NCI-H2107 treated with DMSO at 0.1 percent for 48 hours (cell line): ENCODE results near the gene VN1R5.
"Not testable (repeated sequence)": the region's sequence is repeated elsewhere in the genome, so short reads cannot be mapped to it uniquely, and the experiment has no call there.

Experiments
- DNase-seq: peaks from one replicate; lab custom pipeline; 2025; ENCODE audit not compliant: unreplicated experiment; lab: John Stamatoyannopoulos, UW

Gene VN1R5

DNA sequence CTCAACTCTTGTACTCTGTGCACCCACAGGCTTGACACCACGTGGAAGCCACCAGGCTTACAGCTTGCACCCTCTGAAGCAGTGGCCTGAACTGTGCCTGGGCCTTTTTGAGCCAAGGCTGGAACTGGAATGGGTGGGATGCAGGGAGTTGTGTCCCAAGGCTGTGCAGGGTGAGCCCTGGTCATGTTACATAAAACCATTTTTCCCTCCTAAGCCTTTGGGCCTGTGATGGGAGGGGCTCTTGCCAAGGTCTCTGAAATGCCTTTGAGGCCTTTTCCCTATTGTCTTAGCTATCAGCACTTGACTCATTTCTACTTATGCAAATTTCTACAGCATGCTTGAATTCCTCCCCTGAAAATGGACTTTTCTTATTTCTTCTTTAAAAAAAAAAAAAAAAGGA lies 14.1 kb downstream of the VN1R5 start:
- no peak for DNase-seq

DNA sequence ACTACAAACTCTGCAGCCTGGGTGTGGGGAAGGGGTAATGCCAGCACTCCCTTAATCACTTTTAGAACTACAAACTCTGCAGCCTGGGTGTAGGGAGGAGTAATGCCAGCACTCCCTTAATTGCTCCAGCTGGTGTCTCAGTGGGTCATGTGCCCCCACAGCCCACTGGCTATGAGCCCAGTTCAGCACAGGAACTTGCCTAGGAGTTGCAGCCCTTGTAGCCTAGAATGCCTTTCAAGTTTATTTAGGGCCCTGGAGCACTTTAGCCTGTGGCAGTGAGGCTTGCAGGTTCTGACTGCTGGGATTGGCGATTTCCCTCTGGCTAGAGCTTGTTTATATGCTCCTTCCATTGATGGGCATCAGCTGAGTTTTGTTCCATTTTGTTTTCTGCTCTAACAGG lies 17.1 kb downstream of the VN1R5 start:
- DNase-seq, result no peak

DNA sequence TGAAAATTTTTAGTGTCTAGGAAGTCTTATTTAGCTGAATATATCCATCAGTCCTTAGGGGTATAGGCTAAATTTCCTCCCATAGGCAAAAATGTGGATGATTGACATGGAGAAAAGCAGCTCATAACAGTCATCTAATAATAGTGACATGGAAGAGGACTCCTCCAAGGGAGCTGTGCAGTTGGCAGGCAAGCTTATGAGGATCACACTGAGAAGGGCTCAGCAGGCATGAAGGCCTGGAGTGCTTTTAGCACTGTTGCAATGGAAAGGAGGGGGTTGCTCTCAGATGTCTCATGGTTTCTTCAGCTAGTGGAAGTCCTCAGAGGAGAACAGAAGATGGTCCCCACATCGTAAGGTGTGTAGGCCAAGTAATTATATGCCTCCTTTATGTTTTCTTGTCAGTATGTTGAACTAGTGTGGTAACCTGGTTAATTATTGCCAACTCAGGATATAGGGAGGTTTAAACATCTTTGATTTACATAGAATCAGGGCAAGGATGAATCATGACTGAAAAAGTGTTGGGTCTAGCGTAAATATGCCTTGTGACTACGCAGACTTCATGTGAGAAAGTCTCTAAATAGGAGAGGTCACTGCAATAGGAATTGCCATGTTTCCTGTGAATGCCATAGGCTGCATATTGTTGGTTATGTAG lies 18.9 kb downstream of the VN1R5 start:
- DNase-seq, result no peak

DNA sequence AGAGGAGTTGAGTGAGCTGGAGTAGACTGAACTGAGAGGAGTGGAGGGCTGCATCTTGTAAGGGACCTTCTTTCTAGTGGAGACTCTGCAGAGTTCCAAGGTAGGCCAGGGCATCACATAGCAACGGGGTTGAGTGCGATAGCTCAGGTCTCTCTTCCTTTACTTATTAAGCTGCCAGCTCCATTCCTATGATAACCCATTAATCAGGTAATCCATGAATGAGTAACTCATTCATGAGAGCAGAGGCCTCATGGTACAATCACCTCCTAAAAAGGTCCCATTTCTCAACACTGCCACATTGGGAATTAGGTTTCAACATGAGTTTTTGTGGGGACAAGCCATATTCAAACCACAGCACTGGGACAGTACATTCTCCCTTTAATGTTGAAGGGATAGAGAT lies 21.3 kb downstream of the VN1R5 start:
- no peak for DNase-seq

DNA sequence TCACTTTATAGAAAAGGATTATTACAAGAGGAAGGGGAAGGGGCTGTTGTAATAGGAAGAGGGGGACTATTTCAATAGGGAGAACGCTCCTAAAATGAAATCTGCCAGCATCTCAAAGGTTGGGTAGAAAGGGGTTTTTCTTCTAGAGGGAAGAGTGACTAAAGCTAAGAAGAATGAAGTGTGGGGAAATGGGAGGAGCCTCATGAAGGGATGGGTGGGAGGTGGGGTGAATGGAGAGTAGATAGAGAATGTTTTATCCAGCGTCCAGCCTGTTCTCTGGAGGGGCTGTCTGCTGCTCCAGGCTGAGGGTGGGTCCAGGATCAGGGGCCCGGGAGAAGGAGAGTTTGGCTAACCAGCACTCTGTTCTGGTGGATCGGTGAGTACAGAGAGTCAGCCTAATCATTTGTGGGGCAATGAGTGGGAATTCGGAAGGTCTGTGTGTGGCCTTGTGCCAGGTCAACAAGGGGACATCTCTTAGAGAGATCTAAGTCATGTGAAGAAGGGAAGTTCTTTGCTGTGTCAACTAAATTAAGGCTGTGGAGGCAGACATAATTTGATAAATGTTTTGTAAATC lies 25.2 kb downstream of the VN1R5 start:
- no peak for DNase-seq

DNA sequence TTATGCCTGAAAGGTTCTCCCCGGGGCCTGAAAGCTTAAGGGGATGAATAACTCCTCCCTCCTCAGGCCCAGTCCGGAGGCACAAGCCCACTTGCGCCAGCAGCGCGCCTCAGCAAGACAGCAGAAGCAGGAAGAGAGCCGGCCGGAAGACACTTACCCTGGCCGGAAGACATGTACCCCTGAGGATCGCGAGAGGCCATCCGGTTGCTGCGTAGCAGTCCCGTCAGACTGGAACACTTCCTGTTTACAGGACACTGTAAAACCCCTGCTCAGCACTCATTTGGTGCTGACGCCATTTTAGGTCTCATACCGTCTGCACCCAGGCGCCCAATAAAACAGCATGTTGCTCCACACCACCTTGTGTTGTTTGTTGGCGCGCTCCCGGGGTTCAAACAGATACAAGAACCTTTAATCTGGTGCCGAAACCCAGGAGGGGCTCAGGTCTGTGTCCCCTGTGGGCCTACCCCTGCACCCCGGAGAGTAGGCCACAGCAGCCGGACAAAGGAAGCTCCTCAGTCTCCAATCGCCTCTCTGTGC lies 30.3 kb downstream of the VN1R5 start:
- DNase-seq, result no peak

DNA sequence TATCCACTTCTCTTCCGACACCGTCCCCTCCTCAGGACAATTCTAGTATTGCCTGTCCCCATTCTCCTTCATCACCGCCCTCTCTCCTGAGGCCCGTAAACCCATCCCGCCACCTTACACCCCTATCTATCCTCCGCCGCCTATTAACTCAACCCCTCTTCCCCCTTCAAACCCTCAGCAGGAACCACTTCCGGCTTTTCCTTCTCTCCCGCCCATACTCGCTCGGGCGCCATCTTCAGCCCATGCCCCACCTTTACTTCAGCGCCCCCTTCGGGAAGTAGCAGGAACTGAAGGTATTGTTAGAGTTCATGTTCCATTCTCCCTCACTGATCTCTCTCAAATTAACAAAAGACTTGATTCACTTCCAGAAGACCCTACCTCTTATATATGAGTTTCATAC lies 31.6 kb downstream of the VN1R5 start:
- no peak for DNase-seq

DNA sequence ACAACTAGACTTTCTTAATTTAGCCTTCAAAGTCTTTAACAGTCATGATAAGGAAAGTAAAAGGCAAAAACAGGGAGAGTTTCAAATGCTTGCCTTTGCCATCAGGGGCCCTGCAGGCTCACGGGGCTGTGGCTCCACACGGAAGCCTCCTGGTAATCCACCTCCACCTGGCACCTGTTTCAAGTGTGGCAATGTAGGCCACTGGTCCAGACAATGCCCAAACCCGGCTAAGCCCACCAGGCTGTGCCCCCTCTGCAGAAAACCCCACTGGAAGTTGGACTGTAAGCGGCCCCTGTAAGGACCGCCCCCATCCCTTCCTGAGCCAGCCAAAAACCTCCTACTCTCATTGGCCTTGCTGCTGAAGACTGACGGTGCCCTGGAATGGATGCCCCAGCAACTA lies 32.5 kb downstream of the VN1R5 start:
- no peak for DNase-seq

DNA sequence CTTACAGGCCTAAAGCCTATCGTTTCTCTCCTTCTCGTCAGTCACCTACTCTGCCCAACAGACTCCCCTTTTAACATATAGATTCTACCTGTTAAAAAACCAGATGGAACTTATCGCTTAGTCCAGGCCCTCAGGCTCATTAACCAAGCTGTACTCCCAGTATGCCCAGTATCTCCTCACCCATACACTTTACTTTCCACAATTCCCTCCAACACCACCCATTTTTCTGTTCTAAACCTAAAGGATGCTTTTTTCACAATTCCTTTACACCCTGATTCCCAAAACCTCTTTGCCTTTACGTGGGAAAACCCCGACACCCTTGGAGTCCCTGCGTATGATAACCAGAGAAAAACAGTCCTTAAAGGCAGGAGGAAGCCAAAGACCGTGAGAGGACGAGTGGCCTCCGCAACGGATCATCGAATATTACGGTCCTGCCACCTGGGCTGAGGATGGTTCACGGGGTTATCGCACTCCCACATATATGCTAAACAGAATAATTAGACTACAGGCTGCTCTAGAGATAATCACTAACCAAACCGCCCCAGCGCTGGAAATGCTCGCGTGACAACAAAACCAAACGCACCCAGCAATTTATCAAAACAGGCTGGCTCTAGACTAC lies 33.5 kb downstream of the VN1R5 start:
- DNase-seq, result not testable (repeated sequence)

DNA sequence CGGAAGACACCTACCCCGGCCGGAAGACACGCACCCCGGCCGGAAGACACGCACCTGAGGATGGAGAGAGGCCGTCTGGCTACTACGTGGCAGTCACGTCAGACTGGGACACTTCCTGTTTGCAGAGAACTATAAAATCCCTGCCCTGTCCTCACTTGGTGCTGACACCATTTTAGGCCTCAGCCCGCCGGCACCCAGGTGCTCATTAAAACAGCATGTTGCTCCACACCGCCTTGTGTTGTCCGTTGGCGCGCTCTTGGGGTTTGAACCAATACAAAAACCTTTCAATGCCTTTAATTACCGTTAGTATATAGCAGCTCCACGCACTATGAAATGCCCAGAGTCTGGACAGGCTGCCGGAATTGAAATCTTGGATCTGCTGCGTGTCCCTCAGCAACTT lies 34.7 kb downstream of the VN1R5 start:
- DNase-seq, result no peak

DNA sequence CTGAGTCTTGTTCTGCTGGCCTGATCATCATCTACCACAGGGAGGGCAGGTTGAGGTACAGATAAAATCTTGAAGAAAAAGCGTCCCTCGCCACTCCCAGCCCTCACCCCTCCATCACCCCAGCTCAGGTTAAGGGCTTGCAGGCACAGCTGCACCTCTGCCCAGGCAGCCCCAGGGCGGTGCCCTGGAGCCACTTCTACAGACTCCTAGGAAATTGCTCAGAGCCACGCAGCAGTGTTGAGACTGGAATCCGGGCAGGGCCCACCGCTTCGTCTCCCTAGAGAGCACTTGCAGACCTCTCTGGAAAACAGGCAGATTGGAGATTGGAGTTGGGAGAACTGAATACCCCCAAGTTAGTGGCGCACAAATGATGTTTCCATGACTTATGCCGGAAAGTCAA lies 35.3 kb downstream of the VN1R5 start:
- DNase-seq, result no peak

DNA sequence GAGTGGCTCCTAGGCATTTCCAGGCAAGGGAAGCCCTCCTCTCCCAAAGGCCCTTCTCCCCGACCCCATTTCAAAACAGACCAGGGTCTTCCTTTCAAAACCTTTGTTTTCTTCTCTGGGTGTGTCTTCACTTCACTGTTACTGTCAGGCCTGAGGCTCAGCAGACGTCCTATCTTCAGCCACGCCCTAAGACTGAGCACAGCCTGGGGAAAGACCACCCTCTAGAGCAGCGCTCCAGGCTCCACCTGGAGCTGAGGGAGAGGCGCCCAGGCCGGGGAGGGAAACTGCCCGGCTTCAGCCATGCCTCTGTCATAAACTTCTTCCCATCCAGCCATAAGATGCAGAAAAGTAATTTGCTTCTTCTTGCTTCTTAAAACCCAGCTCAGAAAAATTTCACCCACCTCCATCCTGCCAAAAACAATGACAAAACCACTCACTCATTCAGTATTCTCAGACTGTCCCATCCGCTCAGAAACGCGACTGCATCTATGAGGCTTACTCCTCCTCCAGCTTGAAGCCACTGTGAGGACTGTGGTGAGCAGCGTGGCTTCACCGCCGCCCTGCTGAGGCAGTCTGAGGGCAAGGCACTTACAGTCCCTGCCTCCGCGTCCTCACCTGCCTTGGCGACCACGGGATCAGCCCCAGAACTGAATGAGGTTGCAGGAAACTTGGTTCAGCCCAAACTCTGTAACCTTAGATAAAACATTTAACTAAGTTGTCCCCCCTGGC lies 36.1 kb downstream of the VN1R5 start:
- no peak for DNase-seq

DNA sequence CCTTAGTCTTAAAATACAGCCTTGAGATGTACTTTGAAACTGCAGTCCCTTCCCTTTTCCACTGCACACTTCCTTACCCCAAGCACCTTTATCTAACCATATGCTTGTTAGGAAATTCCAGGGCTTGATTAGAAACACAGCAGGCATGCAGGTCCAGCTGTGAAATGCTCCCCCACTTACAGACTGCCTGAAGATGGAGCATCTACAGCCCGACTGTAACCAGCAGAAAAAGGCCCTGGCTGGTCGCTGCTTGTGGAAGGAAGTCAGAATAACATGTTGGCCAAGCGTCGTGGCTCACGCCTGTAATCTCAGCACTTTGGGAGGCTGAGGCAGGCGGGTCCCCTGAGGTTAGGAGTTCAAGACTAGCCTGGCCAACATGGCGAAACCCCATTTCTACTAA lies 37.2 kb downstream of the VN1R5 start:
- no peak for DNase-seq

DNA sequence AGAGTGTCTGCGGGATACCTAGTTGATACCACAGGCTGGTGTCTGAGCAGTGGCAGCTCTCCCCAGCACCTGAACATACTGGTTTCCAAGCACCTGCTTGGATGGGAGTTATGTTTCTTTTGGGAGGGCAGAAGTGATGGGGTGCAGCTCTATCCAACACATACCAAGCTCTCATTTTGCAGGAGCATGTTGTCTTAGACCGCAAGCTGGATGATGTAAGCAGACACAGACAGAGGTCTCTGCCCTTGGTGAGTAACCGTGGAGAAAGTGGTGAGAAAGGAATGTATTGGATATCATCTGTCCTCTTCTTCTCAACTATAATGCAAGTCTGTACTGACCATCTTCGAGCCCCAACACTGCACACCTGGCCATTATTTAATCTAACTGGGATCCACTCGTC lies 38.4 kb downstream of the VN1R5 start:
- no peak for DNase-seq

DNA sequence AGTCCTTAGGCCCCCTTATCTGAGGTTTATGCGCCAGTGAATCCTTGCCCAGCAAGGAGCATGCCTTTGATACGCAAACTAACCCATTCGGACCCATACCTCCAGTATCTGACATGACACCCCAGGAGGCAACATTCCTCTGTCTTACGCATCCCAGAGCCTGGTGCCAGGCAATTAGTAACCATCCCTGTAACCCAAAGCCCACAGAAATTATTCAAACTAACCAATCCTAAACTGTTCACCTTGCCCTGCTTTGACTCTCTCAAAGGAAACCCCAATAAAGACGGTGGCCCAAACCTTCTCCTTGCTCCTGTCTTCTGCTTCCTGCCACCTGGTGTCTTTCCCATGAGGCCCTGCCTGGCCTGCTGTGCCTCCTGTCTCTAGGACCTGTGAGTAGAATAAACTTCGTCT lies 39.4 kb downstream of the VN1R5 start:
- no peak for DNase-seq

DNA sequence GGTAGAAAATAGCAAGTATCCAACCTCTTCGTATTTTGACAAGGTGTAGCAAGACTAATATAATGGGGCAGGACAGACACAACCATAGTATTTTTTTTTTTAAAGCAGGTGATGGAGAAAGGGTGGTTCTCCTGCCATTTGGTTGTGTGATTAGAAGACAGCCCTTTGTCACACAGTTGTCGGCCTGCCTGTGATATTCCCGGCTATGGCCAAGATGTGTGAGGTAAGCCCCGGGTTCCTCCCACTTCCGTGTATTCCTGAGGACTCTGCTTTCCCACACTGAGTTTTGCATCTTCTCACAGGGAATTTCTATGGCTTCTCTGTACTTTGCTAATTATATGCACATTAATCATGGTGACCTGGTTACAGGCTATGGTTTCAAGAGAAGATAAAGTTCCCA lies 39.9 kb downstream of the VN1R5 start:
- DNase-seq, result no peak

DNA sequence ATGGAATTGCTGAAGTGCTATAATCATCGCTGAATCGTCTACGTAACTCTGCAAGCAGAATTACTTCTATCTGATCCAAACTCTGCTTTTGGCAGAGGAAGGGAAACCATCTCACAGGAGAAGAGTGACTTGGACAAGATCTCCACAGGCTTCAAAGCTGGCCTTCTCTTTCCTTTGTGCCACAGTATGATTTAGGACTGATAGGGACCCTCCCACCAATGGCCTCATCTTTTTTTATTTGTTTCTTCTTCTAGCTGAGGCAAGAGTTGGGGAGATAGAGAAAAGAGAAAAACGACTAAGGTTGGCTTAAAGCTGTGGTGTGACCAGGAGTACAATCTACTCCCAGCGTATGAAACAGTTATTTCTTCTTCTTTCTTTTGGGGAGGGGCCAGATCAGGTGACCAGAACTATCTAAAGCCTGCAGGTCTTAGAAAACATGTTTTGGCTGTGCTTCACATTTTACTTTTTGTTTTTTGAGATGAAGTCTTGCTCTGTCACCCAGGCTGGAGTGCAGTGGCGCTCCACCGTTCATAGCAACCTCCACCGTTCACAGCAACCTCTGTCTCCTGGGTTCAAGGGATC lies 40.8 kb downstream of the VN1R5 start:
- no peak for DNase-seq

DNA sequence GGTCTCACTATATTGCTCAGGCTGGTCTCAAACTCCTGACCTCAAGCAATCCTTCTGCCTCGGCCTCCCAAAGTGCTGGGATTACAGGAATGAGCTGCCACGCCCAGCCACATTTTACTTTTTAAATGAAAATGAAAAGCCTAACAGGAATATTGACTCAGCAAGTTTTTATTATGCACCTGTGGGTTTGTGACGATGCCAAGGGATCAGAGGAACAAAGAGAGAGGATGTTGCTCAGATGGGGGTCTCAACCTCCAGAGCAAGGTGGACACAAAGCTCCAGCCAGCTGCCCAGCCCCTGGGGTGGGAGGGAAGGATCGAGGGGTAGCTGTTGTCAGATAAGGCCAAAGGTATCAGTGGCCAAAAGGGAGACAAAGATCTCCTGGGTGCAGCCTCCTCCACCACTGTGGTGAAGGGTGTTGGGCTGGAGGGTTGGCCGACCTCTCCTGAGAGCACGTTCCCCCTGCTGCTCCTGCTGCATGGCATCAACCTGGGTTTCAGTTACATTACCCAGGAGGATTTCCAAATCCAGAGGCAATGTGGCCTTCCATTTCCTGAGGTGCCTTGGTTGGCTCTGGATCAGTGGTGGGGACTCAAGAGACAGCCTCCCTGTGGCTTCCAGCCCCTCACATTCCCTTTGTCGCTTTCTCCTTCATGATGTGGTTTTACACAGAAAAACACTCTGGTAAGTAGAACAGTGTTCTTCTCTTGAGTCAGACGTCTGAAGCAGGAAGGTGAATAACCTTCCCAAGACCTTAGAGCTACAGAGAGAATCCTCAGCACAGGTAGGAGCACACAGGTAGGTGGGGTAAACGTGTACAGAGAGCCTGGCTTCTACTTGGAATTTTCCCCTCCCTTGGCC lies 41.6 kb downstream of the VN1R5 start:
- DNase-seq, result no peak

DNA sequence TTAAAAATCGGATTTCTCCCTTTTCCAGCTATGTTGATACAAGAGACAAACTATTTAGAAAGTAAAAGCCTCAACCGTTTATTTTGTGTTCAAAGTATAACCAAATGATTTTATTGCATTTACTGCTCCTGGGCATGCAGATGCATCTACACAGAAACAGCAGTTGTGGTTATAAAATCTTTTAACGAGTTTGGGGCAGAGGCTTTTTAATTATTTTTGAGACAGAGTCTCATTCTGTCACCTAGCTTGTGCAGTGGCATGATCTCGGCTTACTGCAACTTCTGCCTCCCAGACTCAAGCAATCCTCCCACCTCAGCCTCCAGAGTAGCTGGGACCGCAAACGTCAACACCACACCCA lies 42.2 kb downstream of the VN1R5 start:
- no peak for DNase-seq

DNA sequence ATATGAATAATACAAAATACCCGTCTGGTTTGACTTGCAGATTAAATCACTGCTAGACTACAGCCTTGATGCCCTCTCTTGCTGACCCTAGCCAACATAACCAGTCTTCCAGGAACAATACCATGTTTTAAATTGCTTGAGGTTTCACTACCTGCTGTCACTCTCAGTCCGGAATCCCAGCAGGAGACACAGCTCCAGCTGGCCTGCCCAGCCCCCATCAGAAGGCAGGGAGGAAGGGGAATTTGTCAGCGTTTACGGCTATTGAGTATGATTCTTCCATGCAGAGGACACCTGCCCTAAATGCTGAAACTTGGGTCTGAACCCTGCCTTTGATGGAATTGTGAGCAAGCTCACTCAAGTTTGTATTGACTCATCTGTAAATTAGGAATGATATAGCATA lies 42.8 kb downstream of the VN1R5 start:
- DNase-seq, result no peak
